Cardiac muscle cell (in vitro differentiated cells and primary cell): ENCODE results near the gene SNORC. TPM values are rescaled to one million over a fixed set of nuclear protein-coding genes. Genes with fewer than 3 reads are reported as not detected.

Source experiments
- DNase-seq, 2 donors: peaks; one replicate each; pipeline versions ENCODE4 v3.0.0 to v3.0.0-alpha.2; 2010 to 2017; ENCODE audit warnings: low read depth in 1 of 2, low spot score in 1 of 2
- H3K27ac ChIP-seq: fragments of 200-600 bp; sonication (generic); 2 replicates; pipeline ENCODE4 v1.5.1; 2016
- H3K27me3 ChIP-seq: fragments of 200-600 bp; sonication (generic); 2 replicates; pipeline ENCODE4 v1.6.0; 2016; ENCODE audit warnings: control low read depth
- H3K36me3 ChIP-seq: fragments of 200-600 bp; sonication (generic); 2 replicates; pipeline ENCODE4 v1.5.1; 2016; ENCODE audit warnings: control low read depth
- H3K4me1 ChIP-seq: fragments of 200-600 bp; sonication (generic); 2 replicates; pipeline ENCODE4 v1.8.1; 2017; ENCODE audit warnings: low read depth, mild to moderate bottlenecking, mixed run types
- H3K4me3 ChIP-seq: fragments of 200-600 bp; sonication (generic); 2 replicates; pipeline ENCODE4 v1.5.1; 2016; ENCODE audit warnings: mild to moderate bottlenecking
- H3K9me3 ChIP-seq: fragments of 200-600 bp; sonication (generic); 2 replicates; pipeline ENCODE4 v1.5.1; 2017; ENCODE audit warnings: low read depth, mild to moderate bottlenecking, control low read depth
- CTCF ChIP-seq: IDR thresholded peaks from 2 replicates; pipeline ENCODE4 v1.5.1; 2012; ENCODE audit warnings: low read depth, mild to moderate bottlenecking, low read length
- polyA plus RNA-seq: library from polyadenylated mRNA; unstranded; fragments of >200 nt; fragmentation: Nextera tagmentation; extraction: Ambion mirVana; gene quantifications from 2 replicates; pipeline ENCODE4 v1.2.1, GENCODE V29; 2016
- total RNA-seq: library from RNA; depleted of rRNA; stranded (reverse); fragments of >200 nt; gene quantifications from 2 replicates; pipeline ENCODE4 v1.2.3, GENCODE V29; 2016

SNORC gene
- total and polyA plus RNA-seq, 2 experiments from 2014 or later = 2.3 to 13.1 TPM

- DNase-seq = no peak
- Histone ChIP-seq H3K36me3 (no peaks in the 10 kb centered on the region), H3K27ac (no peak overlapping the region), H3K27me3 (no peaks in the 10 kb centered on the region), H3K4me1 (no peaks in the 10 kb centered on the region), H3K4me3 (no peak overlapping the region), H3K9me3 (no peaks in the 10 kb centered on the region)
- TF ChIP-seq CTCF = no peak
Observed at GRCh38 chr2:232866104-232866503, 4.0 kb upstream of the SNORC start.

- Histone ChIP-seq H3K9me3 (no peaks in the 10 kb centered on the region), H3K4me3 (no peak overlapping the region), H3K36me3 (no peaks in the 10 kb centered on the region), H3K27ac (no peak overlapping the region), H3K27me3 (no peaks in the 10 kb centered on the region), H3K4me1 (no peaks in the 10 kb centered on the region)
- no peak for TF ChIP-seq CTCF
- DNase-seq = peak in 1 of 2 donors; percentile 15
Observed at GRCh38 chr2:232869138-232870017, 686 bp upstream of the SNORC start.

- Histone ChIP-seq H3K27me3 (peaks cover 10% of the 10 kb centered on the region), H3K4me3 (no peak overlapping the region), H3K9me3 (no peaks in the 10 kb centered on the region), H3K27ac (no peak overlapping the region), H3K36me3 (no peaks in the 10 kb centered on the region), H3K4me1 (no peaks in the 10 kb centered on the region)
- no peak for TF ChIP-seq CTCF
- no peak for DNase-seq
Observed at GRCh38 chr2:232870766-232871371, 805 bp downstream of the SNORC start.

- no peak for DNase-seq
- Histone ChIP-seq H3K4me1 (no peaks in the 10 kb centered on the region), H3K9me3 (no peaks in the 10 kb centered on the region), H3K27me3 (peaks cover 16% of the 10 kb centered on the region), H3K36me3 (no peaks in the 10 kb centered on the region), H3K27ac (no peak overlapping the region), H3K4me3 (no peak overlapping the region)
- TF ChIP-seq CTCF = no peak
Observed at GRCh38 chr2:232871418-232871834, 1.4 kb downstream of the SNORC start.

- Histone ChIP-seq H3K27ac (no peak overlapping the region), H3K36me3 (no peaks in the 10 kb centered on the region), H3K4me3 (no peak overlapping the region), H3K4me1 (no peaks in the 10 kb centered on the region), H3K9me3 (no peaks in the 10 kb centered on the region), H3K27me3 (peaks cover 23% of the 10 kb centered on the region)
- TF ChIP-seq CTCF = no peak
- DNase-seq = no peak
Observed at GRCh38 chr2:232871835-232872736, 2.0 kb downstream of the SNORC start.
